ENCODE results near the gene TDRD9. TPM values are rescaled to one million over a fixed set of nuclear protein-coding genes. Genes with fewer than 3 reads are reported as not detected.

TDRD9 gene
- total and polyA plus RNA-seq, 2 of the 4 experiments (the other 2 are of a cell fraction), result 0.07 to 0.18 TPM

DNA sequence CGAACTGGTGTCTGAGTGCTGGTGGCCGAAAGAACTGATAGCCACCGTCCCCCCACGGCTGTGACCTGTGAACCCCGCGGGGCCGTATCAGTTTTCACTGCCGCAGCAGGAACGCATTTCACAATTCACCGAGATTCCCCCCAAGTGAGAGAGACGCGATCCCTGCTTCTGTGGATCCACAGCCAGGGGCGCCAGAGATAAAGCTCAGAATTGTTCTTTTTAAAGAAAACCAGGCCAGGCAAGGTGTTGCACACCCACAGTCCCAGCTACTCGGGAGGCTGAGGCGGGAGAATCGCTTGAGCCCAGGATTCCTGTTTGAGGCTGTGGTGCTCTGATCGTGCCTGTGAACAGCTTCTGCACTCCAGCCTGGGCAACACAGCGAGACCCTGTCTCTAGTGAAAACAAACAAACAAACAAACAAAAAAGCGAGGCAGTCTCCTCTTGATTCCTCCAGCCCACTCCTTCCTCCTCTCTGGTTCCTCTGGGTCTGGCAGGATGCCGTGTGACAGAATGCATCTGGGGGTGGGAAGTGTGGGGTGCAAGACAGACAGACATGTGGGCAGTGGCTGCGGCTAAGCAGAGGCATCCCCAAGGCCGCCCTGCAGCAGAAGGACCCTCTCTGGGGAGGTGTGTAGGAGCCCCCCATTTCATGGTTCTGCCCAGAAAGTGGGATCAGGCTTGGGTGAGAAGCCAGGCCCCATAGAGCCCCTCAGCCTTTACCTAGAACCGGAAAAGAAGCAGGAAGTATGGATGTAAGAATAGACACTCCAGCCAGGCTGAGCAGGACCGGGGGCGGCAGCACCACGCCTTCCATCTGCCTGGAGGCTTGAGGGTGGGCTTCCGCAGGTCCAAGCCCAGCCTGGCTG, 41.7 kb upstream of the TDRD9 start:
- ATAC-seq (ENCODE audit: low read depth), result peak; percentile 36; the same call in 1 of the 2 replicates
- no peak overlapping the region for H3K4me3 ChIP-seq (ENCODE audit: insufficient read depth, low read depth, low read length)
- no peaks in the 10 kb centered on the region for H4K20me1 ChIP-seq (ENCODE audit: insufficient read depth, low read length)
- no peaks in the 10 kb centered on the region for H3K79me1 ChIP-seq (ENCODE audit: low read depth in 1 of 2, low read length in 2 of 2)
- ChIA-PET CTCF (interaction anchor here (0.6 to 1.0 kb wide), 2 partner anchors 15 to 108 kb away, joined by 3 to 4 read pairs; no protein-coding TSS in a partner anchor), POLR2A (ENCODE audit: unreplicated experiment) (no interaction called here)
- no peaks in the 10 kb centered on the region; the same call in 1 of the 2 replicates for H3K4me1 ChIP-seq (ENCODE audit: control insufficient read depth, insufficient read depth, low read length)
- in situ Hi-C loops (cut with MboI; ENCODE audit: low sequenced_read_pairs) (no loop called here), dilution Hi-C loops (cut with HindIII; ENCODE audit: low sequenced_read_pairs, unreplicated experiment) (no loop called here), intact Hi-C loops (cut with micrococcal nuclease) (no loop called here)
- H3K23ac ChIP-seq (ENCODE audit: low read depth, low read length), result no peak overlapping the region
- H4K8ac ChIP-seq (ENCODE audit: low read depth in 2 of 2, low read length in 2 of 2), result no peak overlapping the region
- TF ChIP-seq, protein P1, sequence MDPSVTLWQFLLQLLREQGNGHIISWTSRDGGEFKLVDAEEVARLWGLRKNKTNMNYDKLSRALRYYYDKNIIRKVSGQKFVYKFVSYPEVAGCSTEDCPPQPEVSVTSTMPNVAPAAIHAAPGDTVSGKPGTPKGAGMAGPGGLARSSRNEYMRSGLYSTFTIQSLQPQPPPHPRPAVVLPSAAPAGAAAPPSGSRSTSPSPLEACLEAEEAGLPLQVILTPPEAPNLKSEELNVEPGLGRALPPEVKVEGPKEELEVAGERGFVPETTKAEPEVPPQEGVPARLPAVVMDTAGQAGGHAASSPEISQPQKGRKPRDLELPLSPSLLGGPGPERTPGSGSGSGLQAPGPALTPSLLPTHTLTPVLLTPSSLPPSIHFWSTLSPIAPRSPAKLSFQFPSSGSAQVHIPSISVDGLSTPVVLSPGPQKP (IDR thresholded peaks at IDR 0.05; ENCODE audit: borderline replicate concordance, low read depth, low read length), result no peak
- TF ChIP-seq, protein P2, sequence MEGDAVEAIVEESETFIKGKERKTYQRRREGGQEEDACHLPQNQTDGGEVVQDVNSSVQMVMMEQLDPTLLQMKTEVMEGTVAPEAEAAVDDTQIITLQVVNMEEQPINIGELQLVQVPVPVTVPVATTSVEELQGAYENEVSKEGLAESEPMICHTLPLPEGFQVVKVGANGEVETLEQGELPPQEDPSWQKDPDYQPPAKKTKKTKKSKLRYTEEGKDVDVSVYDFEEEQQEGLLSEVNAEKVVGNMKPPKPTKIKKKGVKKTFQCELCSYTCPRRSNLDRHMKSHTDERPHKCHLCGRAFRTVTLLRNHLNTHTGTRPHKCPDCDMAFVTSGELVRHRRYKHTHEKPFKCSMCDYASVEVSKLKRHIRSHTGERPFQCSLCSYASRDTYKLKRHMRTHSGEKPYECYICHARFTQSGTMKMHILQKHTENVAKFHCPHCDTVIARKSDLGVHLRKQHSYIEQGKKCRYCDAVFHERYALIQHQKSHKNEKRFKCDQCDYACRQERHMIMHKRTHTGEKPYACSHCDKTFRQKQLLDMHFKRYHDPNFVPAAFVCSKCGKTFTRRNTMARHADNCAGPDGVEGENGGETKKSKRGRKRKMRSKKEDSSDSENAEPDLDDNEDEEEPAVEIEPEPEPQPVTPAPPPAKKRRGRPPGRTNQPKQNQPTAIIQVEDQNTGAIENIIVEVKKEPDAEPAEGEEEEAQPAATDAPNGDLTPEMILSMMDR (conservative IDR thresholded peaks at IDR 0.05; ENCODE audit: low read depth, low read length), result peak; percentile 33
- no peak for TF ChIP-seq MAFK (IDR thresholded peaks at IDR 0.05; ENCODE audit: low read depth, low read length)
- H3K27ac ChIP-seq (ENCODE audit: insufficient read depth, low read length), result no peak overlapping the region
- H4K91ac ChIP-seq (ENCODE audit: insufficient read depth, low read depth, low read length), result no peak overlapping the region
- H3K4me2 ChIP-seq (ENCODE audit: low read depth, low read length), result no peak overlapping the region
- H2BK15ac ChIP-seq (ENCODE audit: low read depth, low read length), result no peak overlapping the region
- WGBS, 2 experiments (ENCODE audit: extremely low coverage in 2 of 2, insufficient read length in 1 of 2), result 14% methylated on average over 4 of the region's 27 CpGs; no CpG with 5 or more reads in 1 of the 2 experiments
- no peak overlapping the region for H3K56ac ChIP-seq (ENCODE audit: extremely low read depth, insufficient read depth, low read length)
- H3K9me1 ChIP-seq (ENCODE audit: insufficient read depth, low read length), result no peaks in the 10 kb centered on the region
- H3K27me3 ChIP-seq (ENCODE audit: control insufficient read depth, insufficient read depth, low read length), result peaks cover 19% of the 10 kb centered on the region; the same call in 1 of the 2 replicates
- H2BK120ac ChIP-seq (ENCODE audit: low read depth, low read length), result no peak overlapping the region
- H2AFZ ChIP-seq (replicated peaks; ENCODE audit: low read length, poor library complexity), result peak overlapping the region; percentile 8
- H3K14ac ChIP-seq (replicated peaks; ENCODE audit: low read depth, low read length), result no peak overlapping the region
- H2AK5ac ChIP-seq (ENCODE audit: low read depth, low read length), result no peak overlapping the region
- H2BK20ac ChIP-seq (ENCODE audit: low read depth, low read length), result no peak overlapping the region
- H3K4ac ChIP-seq (ENCODE audit: low read depth, low read length), result no peak overlapping the region
- H3K9ac ChIP-seq (ENCODE audit: low read depth, low read length), result no peak overlapping the region
- no peak overlapping the region for H2BK5ac ChIP-seq (ENCODE audit: low read depth, low read length, poor library complexity, severe bottlenecking)
- no peak overlapping the region for H4K5ac ChIP-seq (ENCODE audit: low read depth, low read length)
- BruUV-seq (replicated peaks), result no TSS peak
- DNase-seq, result no peak
- H3K18ac ChIP-seq (ENCODE audit: low read depth, low read length), result no peak overlapping the region
- H3K9me3 ChIP-seq (ENCODE audit: control insufficient read depth, insufficient read depth, low read length), result no peaks in the 10 kb centered on the region
- H3K36me3 ChIP-seq (ENCODE audit: control insufficient read depth, insufficient read depth, low read length), result no peaks in the 10 kb centered on the region
- no peak overlapping the region for H2AK9ac ChIP-seq (replicated peaks; ENCODE audit: low read depth, low read length, poor library complexity)

All from IMR-90 (cell line).